HG03460 (cell line): ENCODE results near the gene TRIM69.
A peak's percentile ranks its signal among the peaks of the same experiment; 100 is the strongest.
"Not testable (repeated sequence)": the region's sequence is repeated elsewhere in the genome, so short reads cannot be mapped to it uniquely, and the experiment has no call there.

Experiments used
- ATAC-seq: cut with Tn5 transposase; IDR thresholded peaks from one replicate; pipeline ENCODE4 v1.9.1; 2021; ENCODE audit not compliant: unreplicated experiment

The TRIM69 gene, protein sequence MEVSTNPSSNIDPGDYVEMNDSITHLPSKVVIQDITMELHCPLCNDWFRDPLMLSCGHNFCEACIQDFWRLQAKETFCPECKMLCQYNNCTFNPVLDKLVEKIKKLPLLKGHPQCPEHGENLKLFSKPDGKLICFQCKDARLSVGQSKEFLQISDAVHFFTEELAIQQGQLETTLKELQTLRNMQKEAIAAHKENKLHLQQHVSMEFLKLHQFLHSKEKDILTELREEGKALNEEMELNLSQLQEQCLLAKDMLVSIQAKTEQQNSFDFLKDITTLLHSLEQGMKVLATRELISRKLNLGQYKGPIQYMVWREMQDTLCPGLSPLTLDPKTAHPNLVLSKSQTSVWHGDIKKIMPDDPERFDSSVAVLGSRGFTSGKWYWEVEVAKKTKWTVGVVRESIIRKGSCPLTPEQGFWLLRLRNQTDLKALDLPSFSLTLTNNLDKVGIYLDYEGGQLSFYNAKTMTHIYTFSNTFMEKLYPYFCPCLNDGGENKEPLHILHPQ

DNA sequence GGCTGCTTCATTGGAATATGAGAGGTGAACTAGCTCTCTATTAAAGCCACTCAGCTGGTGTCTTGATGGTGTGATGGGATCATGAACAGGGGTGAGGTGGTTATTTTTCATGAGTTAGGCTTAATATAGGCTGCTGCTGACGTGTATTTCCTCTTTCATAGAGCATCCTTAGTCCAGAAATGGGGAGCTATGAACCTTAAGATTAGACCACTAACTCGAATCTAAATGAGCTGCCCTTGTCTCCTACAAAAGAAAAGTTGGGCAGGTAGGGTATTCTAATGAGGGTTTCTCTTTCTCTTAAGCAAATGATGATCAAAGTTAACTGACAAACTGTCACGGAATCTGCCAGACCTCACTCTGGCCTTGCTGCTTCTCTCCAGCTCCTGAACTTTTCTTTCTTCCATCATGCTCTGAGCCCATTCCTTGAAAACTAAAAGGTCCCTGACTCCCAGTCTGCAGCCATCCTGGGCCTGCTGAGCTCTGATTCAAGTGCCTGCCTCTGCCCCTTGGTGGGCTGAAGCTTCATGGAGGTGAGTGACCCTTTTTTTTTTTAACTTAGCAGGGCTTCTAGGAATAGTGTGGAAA lies at the start of gene TRIM69:
TRIM69 (plus strand) TSS at position 348 of the 585 bp plus-strand sequence; CDS start at position 525, 177 bp downstream.
- ATAC-seq = no peak

DNA sequence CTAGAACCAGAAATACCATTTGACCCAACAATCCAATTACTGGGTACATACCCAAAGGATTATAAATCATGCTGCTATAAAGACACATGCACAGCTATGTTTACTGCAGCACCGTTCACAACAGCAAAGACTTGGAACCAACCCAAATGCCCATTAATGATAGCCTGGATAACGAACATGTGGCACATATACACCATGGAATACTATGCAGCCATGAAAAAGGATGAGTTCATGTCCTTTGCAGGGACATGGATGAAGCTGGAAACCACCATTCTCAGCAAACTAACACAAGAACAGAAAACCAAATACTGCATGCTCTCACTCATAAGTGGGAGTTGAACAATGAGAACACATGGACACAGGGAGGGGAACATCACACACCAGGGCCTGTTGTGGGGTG lies 47.0 kb upstream of the TRIM69 start:
- ATAC-seq = not testable (repeated sequence)

DNA sequence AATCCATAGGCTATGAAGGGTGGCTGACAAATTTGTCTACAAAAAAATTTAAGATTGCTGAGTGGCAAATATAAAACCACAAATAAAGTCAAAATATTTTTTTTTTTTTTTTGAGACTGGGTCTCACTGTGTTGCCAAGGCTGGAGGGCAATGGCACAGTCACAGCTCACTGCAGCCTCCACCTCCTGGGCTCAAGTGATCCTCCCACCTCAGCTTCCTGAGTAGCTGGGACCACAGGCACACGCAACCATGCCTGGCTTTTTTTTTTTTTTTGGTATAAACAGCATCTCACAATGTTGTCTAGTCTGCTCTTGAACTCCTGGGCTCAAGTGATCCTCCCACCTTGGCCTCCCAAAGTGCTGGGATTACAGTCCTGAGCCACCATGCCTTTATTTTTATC lies 46.1 kb upstream of the TRIM69 start:
- not testable (repeated sequence) for ATAC-seq

DNA sequence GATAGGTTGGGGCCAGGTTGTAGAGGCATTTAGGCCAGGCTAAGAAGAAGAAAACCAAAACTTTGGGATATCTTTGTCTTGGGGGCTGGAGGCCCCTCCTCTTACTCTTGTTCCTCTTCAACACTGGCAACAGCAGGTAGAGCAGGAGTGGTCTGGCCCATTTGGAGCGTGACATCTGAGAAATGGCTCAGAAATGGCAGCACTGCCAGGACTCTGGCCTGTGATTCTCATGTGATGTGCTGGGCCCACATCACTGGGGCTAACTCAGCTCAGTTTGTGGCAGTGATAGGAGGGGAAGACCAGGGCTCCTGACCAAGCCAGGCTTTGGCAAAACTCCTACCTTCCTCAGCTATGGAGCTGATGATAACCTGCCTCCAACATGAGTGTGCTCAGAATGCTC lies 43.7 kb upstream of the TRIM69 start:
- ATAC-seq = no peak

DNA sequence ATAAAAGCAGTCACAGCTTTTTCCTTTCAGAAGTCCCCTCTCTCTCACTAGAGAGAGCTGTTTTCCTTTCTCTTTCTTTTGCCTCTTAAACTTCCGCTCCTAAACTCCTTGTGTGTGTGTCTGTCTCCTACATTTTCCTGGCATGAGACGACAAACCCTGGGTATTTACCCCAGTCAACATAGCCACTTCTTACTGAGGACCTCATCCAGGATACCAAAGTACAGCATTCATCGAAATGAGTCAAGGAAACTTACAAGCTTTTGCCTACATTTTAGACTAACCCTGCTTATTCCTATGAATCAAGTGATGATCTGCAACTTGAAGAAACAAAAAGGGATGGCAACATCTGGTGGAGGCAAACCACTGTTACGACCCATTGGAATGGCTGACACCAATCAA lies 41.9 kb upstream of the TRIM69 start:
- no peak for ATAC-seq

DNA sequence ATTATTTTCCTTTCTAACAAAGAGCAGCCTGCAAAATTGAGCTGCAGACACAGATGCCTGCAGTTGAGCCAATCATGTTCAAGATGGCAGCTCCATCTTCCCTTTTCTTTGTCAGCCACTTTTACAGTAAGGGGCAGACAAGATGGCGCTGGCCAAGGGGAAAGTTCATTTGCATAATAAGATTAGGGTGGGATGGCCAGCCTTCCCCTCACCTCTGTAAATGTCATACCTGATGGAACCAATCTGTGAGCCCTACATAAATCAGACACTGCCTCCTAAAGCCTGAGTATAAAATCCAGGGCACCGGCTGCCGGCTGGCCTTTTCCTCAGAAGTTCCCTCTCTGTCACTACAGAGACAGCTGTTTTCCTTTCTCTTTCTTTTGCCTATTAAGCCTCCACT lies 41.0 kb upstream of the TRIM69 start:
- ATAC-seq = no peak

DNA sequence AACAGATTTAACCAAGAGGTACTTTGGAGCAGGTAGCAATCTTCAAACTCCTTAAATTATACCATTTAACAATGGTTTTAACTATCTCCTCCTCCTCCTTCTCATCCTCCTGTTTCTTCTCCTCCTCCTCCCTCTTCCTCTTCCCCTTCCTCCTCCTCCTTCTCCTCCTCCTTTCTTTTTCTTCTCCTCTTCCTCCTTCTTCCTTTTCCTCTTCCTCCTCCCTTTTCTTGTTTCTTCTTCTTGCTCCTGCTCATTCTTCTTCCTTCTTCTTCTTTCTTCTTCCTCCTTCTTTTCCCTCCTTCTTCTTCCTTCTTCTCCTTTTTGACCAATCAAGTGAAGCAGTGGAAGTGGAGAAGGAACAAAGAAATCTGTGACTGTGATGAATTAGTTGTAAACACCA lies 39.3 kb upstream of the TRIM69 start:
- no peak for ATAC-seq

DNA sequence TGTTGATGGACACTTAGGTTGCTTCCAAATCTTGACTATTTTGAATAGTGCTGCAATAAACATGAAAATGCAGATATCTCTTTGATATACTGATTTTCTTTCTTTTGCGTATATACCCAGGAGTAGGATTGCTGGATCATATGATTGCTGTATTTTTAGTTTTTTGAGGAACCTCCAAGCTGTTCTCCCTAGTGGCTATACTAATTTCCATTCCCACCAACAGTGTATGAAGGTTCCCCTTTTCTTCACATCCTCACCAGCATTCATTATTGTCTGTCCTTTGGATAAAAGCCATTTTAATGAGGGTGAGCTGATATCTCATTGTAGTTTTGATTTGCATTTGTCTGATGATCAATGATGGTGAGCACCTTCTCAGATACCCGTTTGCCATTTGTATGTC lies 37.7 kb upstream of the TRIM69 start:
- no peak for ATAC-seq

DNA sequence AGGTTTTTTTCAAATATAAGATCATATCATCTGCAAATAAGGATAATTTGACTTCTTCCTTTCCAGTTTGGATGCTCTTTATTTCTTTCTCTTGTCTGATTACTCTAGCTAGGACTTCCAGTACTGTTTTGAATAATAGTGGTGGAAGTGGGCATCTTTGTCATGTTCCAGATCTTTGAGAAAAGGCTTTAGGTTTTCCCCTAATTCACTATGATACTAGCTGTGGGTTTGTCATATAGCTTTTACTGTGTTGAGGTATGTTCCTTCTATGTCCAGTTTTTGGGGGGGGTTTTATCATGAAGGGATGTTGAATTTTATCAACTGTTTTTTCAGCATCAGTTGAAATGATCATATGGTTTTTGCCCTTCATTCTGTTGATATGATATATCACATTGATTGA lies 35.7 kb upstream of the TRIM69 start:
- ATAC-seq = not testable (repeated sequence)

DNA sequence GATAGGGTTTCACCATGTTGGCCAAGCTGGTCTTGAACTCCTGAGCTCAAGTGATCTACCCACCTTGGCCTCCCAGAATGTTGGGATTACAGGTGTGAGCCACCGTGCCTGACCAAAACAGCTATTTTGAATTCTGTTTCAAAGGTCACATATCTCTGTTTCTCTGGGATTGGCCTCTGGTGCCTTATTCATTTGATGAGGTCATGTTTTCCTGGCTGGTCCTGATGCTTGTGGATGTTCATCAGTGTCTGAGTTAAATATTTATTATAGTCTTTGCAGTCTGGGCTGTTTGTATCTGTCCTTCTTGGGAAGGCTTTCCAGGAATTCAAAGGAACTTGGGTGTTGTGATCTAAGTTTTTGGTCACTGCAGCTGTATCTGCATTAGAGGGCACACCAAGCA lies 30.3 kb upstream of the TRIM69 start:
- ATAC-seq = no peak

DNA sequence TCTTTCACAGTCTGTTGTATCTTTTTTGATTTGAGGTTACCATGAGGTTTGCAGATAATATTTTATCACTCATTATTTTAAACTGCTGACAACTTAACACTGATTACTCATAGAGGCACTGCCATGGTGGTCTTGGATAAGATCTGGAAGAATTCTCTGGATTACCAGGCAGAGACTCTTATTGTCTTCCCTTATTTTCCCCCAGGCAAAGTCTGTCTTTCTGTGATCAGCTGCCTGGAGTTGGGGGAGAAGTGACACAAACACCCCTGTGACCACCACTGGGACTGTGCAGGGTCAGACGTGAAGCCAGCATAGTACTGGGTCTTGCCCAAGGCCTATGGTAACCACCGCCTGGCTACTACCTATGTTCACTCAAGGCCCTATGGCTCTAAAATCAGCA lies 29.9 kb upstream of the TRIM69 start:
- no peak for ATAC-seq

DNA sequence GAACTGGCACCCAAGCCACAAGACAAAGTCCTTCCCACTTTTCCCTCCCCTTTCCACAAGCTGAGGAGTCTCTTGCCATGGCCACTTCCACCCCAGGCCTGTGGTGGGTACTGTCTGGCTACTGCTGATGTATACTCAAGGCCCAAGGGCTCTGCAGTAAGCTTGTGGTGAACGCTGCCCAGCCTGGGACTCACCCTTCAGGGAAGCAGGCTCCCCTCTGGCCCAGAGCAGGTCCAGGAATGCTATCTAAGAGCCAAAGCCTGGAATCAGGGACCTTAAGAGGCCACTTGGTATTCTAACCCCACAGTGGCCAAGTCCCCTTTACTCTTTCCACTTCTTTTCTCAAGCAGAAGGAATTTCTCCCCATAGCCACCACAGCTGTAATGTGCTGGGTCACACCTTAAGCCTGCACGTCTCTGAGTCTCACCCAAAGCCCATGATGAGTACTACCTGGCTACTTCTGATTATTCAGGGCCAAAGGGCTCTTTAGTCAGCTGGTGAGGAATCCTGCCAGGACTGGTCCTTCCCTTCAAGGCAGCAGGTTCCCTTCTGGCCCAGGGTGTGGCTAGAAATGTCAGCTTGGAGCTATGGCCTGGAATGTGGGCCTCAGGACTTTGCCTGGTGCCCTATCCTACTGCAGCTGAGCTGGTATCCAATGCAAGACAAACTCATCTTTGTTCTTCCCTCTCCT lies 29.2 kb upstream of the TRIM69 start:
- no peak for ATAC-seq

DNA sequence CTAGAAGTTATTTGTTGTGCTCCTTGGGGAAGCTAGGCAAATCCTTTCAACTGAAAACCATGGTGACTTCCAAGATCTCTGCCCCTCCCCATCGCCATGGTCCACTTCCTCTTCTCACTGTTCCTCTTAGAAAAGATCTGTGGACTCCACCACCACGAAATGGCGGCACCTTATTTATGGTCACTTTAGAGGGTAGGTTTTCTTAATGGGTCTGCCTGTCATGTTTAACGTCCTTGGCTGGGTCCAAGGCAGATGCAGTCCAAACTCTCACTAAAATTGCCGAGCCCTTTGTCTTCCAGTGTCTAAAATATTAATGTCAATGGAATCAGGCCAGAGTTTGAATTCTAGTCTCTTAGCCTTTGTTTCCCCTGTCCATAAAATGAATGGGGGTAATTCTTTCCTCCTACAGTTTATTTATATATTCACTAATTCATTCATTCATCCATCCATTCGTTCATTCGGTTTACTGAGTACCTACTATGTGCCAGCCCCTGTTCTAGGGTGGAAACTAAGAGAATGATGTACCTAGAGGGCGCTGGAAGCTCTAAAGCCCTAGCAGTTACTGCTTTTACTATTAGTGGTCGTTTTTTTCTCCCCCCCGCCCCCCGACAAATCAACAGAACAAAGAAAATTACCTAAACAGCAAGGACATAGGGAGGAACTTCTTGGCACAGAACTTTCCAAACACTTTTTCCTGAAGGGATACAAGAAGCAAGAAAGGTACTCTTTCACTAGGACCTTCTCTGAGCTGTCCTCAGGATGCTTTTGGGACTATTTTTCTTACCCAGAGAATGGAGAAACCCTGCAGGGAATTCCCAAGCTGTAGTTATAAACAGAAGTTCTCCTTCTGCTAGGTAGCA lies 25.9 kb upstream of the TRIM69 start:
- no peak for ATAC-seq

DNA sequence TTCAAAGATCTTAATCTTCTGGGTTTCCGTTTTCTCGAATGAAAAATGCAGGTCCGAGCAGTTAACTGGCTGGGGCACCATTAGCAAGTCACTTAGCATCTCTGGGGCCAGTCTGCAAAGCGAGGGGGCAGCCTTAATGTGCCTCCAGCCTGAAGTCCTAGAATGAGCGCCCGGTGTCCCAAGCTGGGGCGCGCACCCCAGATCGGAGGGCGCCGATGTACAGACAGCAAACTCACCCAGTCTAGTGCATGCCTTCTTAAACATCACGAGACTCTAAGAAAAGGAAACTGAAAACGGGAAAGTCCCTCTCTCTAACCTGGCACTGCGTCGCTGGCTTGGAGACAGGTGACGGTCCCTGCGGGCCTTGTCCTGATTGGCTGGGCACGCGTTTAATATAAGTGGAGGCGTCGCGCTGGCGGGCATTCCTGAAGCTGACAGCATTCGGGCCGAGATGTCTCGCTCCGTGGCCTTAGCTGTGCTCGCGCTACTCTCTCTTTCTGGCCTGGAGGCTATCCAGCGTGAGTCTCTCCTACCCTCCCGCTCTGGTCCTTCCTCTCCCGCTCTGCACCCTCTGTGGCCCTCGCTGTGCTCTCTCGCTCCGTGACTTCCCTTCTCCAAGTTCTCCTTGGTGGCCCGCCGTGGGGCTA lies 25.1 kb upstream of the TRIM69 start, which contains the start of the genes B2M and PATL2:
B2M (plus strand) TSS at position 422 of the 647 bp plus-strand sequence; CDS start at position 452, 30 bp downstream.
PATL2 (minus strand) TSS at position 228 of the 647 bp plus-strand sequence. CDS start 34,833 bp downstream, outside the sequence.
- peak; percentile 73 for ATAC-seq

DNA sequence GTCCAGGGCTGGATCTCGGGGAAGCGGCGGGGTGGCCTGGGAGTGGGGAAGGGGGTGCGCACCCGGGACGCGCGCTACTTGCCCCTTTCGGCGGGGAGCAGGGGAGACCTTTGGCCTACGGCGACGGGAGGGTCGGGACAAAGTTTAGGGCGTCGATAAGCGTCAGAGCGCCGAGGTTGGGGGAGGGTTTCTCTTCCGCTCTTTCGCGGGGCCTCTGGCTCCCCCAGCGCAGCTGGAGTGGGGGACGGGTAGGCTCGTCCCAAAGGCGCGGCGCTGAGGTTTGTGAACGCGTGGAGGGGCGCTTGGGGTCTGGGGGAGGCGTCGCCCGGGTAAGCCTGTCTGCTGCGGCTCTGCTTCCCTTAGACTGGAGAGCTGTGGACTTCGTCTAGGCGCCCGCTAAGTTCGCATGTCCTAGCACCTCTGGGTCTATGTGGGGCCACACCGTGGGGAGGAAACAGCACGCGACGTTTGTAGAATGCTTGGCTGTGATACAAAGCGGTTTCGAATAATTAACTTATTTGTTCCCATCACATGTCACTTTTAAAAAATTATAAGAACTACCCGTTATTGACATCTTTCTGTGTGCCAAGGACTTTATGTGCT lies 24.5 kb upstream of the TRIM69 start:
- peak; percentile 5 for ATAC-seq

DNA sequence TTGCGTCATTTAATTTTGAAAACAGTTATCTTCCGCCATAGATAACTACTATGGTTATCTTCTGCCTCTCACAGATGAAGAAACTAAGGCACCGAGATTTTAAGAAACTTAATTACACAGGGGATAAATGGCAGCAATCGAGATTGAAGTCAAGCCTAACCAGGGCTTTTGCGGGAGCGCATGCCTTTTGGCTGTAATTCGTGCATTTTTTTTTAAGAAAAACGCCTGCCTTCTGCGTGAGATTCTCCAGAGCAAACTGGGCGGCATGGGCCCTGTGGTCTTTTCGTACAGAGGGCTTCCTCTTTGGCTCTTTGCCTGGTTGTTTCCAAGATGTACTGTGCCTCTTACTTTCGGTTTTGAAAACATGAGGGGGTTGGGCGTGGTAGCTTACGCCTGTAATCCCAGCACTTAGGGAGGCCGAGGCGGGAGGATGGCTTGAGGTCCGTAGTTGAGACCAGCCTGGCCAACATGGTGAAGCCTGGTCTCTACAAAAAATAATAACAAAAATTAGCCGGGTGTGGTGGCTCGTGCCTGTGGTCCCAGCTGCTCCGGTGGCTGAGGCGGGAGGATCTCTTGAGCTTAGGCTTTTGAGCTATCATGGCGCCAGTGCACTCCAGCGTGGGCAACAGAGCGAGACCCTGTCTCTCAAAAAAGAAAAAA lies 23.9 kb upstream of the TRIM69 start:
- ATAC-seq = no peak

DNA sequence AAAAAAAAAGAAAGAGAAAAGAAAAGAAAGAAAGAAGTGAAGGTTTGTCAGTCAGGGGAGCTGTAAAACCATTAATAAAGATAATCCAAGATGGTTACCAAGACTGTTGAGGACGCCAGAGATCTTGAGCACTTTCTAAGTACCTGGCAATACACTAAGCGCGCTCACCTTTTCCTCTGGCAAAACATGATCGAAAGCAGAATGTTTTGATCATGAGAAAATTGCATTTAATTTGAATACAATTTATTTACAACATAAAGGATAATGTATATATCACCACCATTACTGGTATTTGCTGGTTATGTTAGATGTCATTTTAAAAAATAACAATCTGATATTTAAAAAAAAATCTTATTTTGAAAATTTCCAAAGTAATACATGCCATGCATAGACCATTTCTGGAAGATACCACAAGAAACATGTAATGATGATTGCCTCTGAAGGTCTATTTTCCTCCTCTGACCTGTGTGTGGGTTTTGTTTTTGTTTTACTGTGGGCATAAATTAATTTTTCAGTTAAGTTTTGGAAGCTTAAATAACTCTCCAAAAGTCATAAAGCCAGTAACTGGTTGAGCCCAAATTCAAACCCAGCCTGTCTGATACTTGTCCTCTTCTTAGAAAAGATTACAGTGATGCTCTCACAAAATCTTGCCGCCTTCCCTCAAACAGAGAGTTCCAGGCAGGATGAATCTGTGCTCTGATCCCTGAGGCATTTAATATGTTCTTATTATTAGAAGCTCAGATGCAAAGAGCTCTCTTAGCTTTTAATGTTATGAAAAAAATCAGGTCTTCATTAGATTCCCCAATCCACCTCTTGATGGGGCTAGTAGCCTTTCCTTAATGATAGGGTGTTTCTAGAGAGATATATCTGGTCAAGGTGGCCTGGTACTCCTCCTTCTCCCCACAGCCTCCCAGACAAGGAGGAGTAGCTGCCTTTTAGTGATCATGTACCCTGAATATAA lies 23.0 kb upstream of the TRIM69 start:
- no peak for ATAC-seq

DNA sequence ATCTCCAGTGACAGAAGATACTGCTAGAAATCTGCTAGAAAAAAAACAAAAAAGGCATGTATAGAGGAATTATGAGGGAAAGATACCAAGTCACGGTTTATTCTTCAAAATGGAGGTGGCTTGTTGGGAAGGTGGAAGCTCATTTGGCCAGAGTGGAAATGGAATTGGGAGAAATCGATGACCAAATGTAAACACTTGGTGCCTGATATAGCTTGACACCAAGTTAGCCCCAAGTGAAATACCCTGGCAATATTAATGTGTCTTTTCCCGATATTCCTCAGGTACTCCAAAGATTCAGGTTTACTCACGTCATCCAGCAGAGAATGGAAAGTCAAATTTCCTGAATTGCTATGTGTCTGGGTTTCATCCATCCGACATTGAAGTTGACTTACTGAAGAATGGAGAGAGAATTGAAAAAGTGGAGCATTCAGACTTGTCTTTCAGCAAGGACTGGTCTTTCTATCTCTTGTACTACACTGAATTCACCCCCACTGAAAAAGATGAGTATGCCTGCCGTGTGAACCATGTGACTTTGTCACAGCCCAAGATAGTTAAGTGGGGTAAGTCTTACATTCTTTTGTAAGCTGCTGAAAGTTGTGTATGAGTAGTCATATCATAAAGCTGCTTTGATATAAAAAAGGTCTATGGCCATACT lies 21.1 kb upstream of the TRIM69 start:
- ATAC-seq = no peak
